ENCODE results near the gene NTM.

DNA sequence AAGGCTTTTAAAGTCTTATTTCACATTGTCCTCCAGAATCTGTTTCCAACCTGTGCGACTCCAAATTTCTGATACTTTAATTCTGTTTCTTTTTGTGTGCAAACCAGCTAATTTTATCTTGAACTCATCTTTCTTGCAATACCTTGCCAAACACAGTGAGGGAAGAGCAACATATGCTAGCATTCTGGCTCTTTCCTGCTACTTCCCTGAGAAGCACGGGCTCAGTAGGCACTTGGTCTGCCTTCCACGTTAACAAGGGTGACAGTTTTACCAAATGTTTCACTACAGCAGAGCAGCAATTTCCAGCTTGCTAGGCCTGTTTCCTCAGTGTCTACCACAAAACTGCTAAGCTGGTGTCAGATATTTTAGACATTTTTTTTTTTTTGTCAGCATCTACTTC, 405.8 kb downstream of the NTM start:
- TF ChIP-seq, protein P1, sequence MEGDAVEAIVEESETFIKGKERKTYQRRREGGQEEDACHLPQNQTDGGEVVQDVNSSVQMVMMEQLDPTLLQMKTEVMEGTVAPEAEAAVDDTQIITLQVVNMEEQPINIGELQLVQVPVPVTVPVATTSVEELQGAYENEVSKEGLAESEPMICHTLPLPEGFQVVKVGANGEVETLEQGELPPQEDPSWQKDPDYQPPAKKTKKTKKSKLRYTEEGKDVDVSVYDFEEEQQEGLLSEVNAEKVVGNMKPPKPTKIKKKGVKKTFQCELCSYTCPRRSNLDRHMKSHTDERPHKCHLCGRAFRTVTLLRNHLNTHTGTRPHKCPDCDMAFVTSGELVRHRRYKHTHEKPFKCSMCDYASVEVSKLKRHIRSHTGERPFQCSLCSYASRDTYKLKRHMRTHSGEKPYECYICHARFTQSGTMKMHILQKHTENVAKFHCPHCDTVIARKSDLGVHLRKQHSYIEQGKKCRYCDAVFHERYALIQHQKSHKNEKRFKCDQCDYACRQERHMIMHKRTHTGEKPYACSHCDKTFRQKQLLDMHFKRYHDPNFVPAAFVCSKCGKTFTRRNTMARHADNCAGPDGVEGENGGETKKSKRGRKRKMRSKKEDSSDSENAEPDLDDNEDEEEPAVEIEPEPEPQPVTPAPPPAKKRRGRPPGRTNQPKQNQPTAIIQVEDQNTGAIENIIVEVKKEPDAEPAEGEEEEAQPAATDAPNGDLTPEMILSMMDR (IDR thresholded peaks at IDR 0.05) = no peak
- TF ChIP-seq ZFX (IDR thresholded peaks at IDR 0.05; ENCODE audit: borderline replicate concordance) = no peak
